HepG2 (cell line): ENCODE measurements around the gene SEC23IP. TPM values are rescaled to one million over a fixed set of nuclear protein-coding genes. Genes with fewer than 3 reads are reported as not detected.
A peak's percentile ranks its signal among the peaks of the same experiment; 100 is the strongest.

Experiments
- ATAC-seq: fragments of 200-7000 bp; cut with Tn5 transposase; 3 replicates; pipeline ENCODE4 v1.9.1; 2020; ENCODE audit warnings: mild to moderate bottlenecking, moderate library complexity
- BruUV-seq: library from RNA; stranded (reverse); fragments of 400-500 nt; replicated peaks from 2 replicates; lab custom pipeline; 2021; lab: Mats Ljungman, UMichigan
- CTCF ChIA-PET: fragments of 300-600 bp; formaldehyde crosslinking; extraction: SDS; loops from one replicate; lab custom pipeline; 2021; ENCODE audit warnings: low total read pairs, inconsistent platforms, low intra/inter-chr PET ratio; lab: Yijun Ruan, JAX
- POLR2A ChIA-PET: fragments of 350-600 bp; sonication (Branson Sonifier 250); formaldehyde crosslinking; loops from one replicate; lab custom pipeline; 2020; ENCODE audit warnings: antibody characterized with exemption, inconsistent platforms; lab: Yijun Ruan, JAX
- DNase-seq: peaks from one replicate; pipeline ENCODE4 v3.0.0-alpha.2; 2015; ENCODE audit warnings: low spot score
- FAIRE-seq: peaks from 3 replicates; lab custom pipeline; 2011; peaks lifted over from hg19 to GRCh38; lab: Jason Lieb, UNC
- H2AFZ ChIP-seq: one replicate; pipeline ENCODE4 v1.6.1; 2011; ENCODE audit warnings: low read length, inconsistent platforms
- H3K27ac ChIP-seq: fragments of 300-600 bp; 3 replicates; pipeline ENCODE4 v1.8.0; 2011; ENCODE audit warnings: mixed run types, mild to moderate bottlenecking, mixed read lengths, low read length, inconsistent platforms; ENCODE audit not compliant: insufficient read depth; ENCODE audit errors: extremely low read length
- H3K27me3 ChIP-seq, 2 experiments: fragments of 200-600 bp in 1 of 2; 2 replicates in 1 of 2; 3 replicates in 1 of 2; pipeline versions ENCODE4 v1.6.0 to v1.8.0; 2011; ENCODE audit warnings: low read length in 2 of 2, mild to moderate bottlenecking in 2 of 2, moderate library complexity in 2 of 2, inconsistent platforms in 1 of 2; ENCODE audit not compliant: insufficient read depth in 2 of 2, control insufficient read depth in 1 of 2
- H3K36me3 ChIP-seq, 2 experiments: fragments of 200-600 bp in 1 of 2; replicated peaks in 1 of 2; 2 replicates in 1 of 2; 3 replicates in 1 of 2; pipeline versions ENCODE4 v1.5.1 to v1.8.0; 2011; ENCODE audit warnings: low read length in 2 of 2, inconsistent platforms in 1 of 2; ENCODE audit not compliant: insufficient read depth in 2 of 2, control insufficient read depth in 1 of 2
- H3K4me1 ChIP-seq: 2 replicates; pipeline ENCODE4 v1.5.1; 2012; ENCODE audit warnings: low read length, inconsistent platforms; ENCODE audit not compliant: insufficient read depth
- H3K4me2 ChIP-seq: 2 replicates; pipeline ENCODE4 v1.6.0; 2011; ENCODE audit warnings: low read depth, low read length, inconsistent platforms
- H3K4me3 ChIP-seq, 3 experiments: fragments of 200-600 bp in 1 of 3; sonication (generic), shearing (Covaris generic) in 1 of 3; replicated peaks in 1 of 3; 2 replicates each; pipeline ENCODE4 v1.5.1; 2011 to 2016; ENCODE audit warnings: low read length in 3 of 3, inconsistent platforms in 2 of 3, low read depth in 2 of 3, mild to moderate bottlenecking in 2 of 3, control low read depth in 1 of 3, mixed read lengths in 1 of 3; ENCODE audit not compliant: insufficient read depth in 1 of 3
- H3K79me2 ChIP-seq: one replicate; pipeline ENCODE4 v1.6.1; 2011; ENCODE audit warnings: low read length, inconsistent platforms; ENCODE audit not compliant: insufficient read depth
- H3K9ac ChIP-seq: 2 replicates; pipeline ENCODE4 v1.6.0; 2011; ENCODE audit warnings: mild to moderate bottlenecking, low read depth, low read length, inconsistent platforms; ENCODE audit not compliant: insufficient read depth
- H3K9me3 ChIP-seq: 2 replicates; pipeline ENCODE4 v1.5.1; 2012; ENCODE audit warnings: mild to moderate bottlenecking, low read length
- H4K20me1 ChIP-seq: 2 replicates; pipeline ENCODE4 v1.6.0; 2011; ENCODE audit warnings: inconsistent platforms, mild to moderate bottlenecking, low read length, moderate library complexity; ENCODE audit not compliant: insufficient read depth
- RAD51 ChIP-seq: fragments of 450-650 bp; IDR thresholded peaks from 2 replicates; pipeline ENCODE4 v1.6.1; 2016; ENCODE audit warnings: borderline replicate concordance
- ZNF121 ChIP-seq: sonication (generic); formaldehyde crosslinking; IDR thresholded peaks from 2 replicates; pipeline ENCODE4 v1.5.0; 2020; ENCODE audit warnings: mild to moderate bottlenecking, missing genetic modification reagents
- ZNF317 ChIP-seq: sonication (generic); formaldehyde crosslinking; IDR thresholded peaks from 2 replicates; pipeline ENCODE4 v1.5.0; 2020; ENCODE audit warnings: mild to moderate bottlenecking, missing genetic modification reagents
- ZNF564 ChIP-seq: sonication (generic); formaldehyde crosslinking; IDR thresholded peaks from 2 replicates; pipeline ENCODE4 v1.8.1; 2023; ENCODE audit warnings: mild to moderate bottlenecking, missing genetic modification reagents
- WGBS: methylation state at CpG from one replicate; pipeline ENCODE4 v1.1.6; 2017; ENCODE audit warnings: low lambda C conversion rate; 5-methylcytosine and 5-hydroxymethylcytosine counted together
- in situ Hi-C: cut with HindIII; loops from 2 replicates; pipeline ENCODE4 v1.10.0; 2017; ENCODE audit warnings: low pct_unique_long_range_greater_than_20kb; ENCODE audit not compliant: extremely low pct_ligation_motif_present
- intact Hi-C: fragments of 100-400 bp; cut with micrococcal nuclease; formaldehyde crosslinking; loops from one replicate; pipeline ENCODE4 v1.10.0; 2022; ENCODE audit not compliant: unreplicated experiment
- polyA plus RNA-seq, 8 experiments: library from polyadenylated mRNA; depleted of rRNA in 3 of 8; stranded (reverse) in 7 of 8; unstranded in 1 of 8; fragments of >200 nt; fragmentation: Illumina TruSeq in 4 of 8; extraction: Trizol in 4 of 8; gene quantifications; 2 replicates each; pipeline versions ENCODE4 v1.2.1 to v1.2.3, GENCODE V29; 2011 to 2016; ENCODE audit warnings: low read depth in 4 of 8, missing spikeins in 1 of 8, mixed read lengths in 1 of 8; ENCODE audit not compliant: insufficient read depth in 1 of 8
- total RNA-seq, 5 experiments: library from RNA; depleted of rRNA; stranded (reverse); fragments of >200 nt; fragmentation: Illumina TruSeq; extraction: Trizol; gene quantifications; 2 replicates each; pipeline ENCODE4 v1.2.3, GENCODE V29; 2016; ENCODE audit warnings: low read depth in 1 of 5
- TF ChIP-seq, protein P1 (sequence below): sonication (generic); formaldehyde crosslinking; IDR thresholded peaks from 2 replicates; pipeline ENCODE4 v1.4.0; 2020; ENCODE audit warnings: missing genetic modification reagents, mild to moderate bottlenecking, borderline replicate concordance
- TF ChIP-seq, protein P2 (sequence below): sonication (generic); formaldehyde crosslinking; IDR thresholded peaks from 2 replicates; pipeline ENCODE4 v1.4.0; 2020; ENCODE audit warnings: mild to moderate bottlenecking, missing genetic modification reagents
- TF ChIP-seq, protein P3 (sequence below): sonication (generic); formaldehyde crosslinking; IDR thresholded peaks from 2 replicates; pipeline ENCODE4 v1.5.0; 2020; ENCODE audit warnings: mild to moderate bottlenecking, missing genetic modification reagents
- TF ChIP-seq, protein P4 (sequence below): sonication (generic); formaldehyde crosslinking; IDR thresholded peaks from 2 replicates; pipeline ENCODE4 v1.4.0; 2020; ENCODE audit warnings: missing genetic modification reagents, mild to moderate bottlenecking, borderline replicate concordance

Gene SEC23IP
- total and polyA plus RNA-seq, 2 of the 13 experiments (the other 11 are each of a cell fraction or from before 2014, with no cell fraction given) = 32.3 to 57.7 TPM

DNA sequence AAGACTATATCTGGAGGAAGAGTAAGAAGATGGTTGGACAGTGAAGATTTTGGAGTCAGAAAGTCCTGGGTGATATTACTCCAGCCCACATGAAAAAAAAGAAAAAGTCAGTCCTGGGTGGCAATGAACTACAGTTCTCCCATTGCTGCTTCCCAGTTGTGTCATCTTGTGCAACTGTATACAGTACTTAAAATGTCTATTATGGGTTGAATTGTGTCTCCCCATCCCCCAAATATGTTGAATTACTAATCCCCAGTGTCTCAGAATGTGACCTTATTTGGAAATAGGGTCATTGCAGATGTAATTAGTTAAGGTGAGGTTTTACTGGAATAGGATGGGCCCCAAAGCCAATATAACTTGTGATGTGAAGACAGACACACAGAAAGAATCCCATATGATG lies 15.6 kb downstream of the SEC23IP start (continued):
- TF ChIP-seq, protein P1, sequence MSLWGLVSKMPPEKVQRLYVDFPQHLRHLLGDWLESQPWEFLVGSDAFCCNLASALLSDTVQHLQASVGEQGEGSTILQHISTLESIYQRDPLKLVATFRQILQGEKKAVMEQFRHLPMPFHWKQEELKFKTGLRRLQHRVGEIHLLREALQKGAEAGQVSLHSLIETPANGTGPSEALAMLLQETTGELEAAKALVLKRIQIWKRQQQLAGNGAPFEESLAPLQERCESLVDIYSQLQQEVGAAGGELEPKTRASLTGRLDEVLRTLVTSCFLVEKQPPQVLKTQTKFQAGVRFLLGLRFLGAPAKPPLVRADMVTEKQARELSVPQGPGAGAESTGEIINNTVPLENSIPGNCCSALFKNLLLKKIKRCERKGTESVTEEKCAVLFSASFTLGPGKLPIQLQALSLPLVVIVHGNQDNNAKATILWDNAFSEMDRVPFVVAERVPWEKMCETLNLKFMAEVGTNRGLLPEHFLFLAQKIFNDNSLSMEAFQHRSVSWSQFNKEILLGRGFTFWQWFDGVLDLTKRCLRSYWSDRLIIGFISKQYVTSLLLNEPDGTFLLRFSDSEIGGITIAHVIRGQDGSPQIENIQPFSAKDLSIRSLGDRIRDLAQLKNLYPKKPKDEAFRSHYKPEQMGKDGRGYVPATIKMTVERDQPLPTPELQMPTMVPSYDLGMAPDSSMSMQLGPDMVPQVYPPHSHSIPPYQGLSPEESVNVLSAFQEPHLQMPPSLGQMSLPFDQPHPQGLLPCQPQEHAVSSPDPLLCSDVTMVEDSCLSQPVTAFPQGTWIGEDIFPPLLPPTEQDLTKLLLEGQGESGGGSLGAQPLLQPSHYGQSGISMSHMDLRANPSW (CRISPR knock-in tag) = no peak
- TF ChIP-seq, protein P2, sequence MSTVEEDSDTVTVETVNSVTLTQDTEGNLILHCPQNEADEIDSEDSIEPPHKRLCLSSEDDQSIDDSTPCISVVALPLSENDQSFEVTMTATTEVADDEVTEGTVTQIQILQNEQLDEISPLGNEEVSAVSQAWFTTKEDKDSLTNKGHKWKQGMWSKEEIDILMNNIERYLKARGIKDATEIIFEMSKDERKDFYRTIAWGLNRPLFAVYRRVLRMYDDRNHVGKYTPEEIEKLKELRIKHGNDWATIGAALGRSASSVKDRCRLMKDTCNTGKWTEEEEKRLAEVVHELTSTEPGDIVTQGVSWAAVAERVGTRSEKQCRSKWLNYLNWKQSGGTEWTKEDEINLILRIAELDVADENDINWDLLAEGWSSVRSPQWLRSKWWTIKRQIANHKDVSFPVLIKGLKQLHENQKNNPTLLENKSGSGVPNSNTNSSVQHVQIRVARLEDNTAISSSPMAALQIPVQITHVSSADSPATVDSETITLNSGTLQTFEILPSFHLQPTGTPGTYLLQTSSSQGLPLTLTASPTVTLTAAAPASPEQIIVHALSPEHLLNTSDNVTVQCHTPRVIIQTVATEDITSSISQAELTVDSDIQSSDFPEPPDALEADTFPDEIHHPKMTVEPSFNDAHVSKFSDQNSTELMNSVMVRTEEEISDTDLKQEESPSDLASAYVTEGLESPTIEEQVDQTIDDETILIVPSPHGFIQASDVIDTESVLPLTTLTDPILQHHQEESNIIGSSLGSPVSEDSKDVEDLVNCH (CRISPR knock-in tag) = no peak
- TF ChIP-seq, all 625 proteins: peak for 0

DNA sequence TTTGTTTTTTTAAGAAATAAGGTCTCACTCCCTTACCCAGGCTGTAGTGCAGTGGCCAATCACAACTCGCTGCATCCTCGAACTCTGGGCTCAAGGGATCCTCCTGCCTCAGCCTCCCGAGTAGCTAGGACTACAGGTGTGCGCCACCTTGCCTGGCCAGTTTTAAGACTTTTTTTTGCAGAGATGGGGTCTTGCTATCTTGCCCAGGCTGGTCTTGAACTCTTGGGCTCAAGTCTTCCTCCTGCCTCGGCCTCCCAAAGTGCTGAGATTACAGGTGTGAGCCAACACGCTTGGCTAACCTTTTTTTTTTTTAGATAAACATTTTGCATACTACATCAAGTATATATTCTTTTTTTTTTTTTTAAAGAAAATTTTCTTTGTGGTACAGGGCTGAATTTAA lies 18.2 kb downstream of the SEC23IP start:
- in situ Hi-C loops (no loop called here), intact Hi-C loops (no loop called here)
- no peaks in the 10 kb centered on the region for H3K9me3 ChIP-seq
- DNase-seq = no peak
- no peak for TF ChIP-seq ZNF564
- no peak for TF ChIP-seq ZNF317 (CRISPR knock-in tag)
- TF ChIP-seq, protein P3, sequence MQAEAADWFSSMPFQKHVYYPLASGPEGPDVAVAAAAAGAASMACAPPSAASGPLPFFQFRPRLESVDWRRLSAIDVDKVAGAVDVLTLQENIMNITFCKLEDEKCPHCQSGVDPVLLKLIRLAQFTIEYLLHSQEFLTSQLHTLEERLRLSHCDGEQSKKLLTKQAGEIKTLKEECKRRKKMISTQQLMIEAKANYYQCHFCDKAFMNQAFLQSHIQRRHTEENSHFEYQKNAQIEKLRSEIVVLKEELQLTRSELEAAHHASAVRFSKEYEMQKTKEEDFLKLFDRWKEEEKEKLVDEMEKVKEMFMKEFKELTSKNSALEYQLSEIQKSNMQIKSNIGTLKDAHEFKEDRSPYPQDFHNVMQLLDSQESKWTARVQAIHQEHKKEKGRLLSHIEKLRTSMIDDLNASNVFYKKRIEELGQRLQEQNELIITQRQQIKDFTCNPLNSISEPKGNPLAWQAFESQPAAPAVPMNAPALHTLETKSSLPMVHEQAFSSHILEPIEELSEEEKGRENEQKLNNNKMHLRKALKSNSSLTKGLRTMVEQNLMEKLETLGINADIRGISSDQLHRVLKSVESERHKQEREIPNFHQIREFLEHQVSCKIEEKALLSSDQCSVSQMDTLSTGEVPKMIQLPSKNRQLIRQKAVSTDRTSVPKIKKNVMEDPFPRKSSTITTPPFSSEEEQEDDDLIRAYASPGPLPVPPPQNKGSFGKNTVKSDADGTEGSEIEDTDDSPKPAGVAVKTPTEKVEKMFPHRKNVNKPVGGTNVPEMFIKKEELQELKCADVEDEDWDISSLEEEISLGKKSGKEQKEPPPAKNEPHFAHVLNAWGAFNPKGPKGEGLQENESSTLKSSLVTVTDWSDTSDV = no peak
- peak; percentile 79; the same call in 1 of the 2 replicates for TF ChIP-seq ZNF121
- TF ChIP-seq RAD51 = no peak
- TF ChIP-seq, protein P4, sequence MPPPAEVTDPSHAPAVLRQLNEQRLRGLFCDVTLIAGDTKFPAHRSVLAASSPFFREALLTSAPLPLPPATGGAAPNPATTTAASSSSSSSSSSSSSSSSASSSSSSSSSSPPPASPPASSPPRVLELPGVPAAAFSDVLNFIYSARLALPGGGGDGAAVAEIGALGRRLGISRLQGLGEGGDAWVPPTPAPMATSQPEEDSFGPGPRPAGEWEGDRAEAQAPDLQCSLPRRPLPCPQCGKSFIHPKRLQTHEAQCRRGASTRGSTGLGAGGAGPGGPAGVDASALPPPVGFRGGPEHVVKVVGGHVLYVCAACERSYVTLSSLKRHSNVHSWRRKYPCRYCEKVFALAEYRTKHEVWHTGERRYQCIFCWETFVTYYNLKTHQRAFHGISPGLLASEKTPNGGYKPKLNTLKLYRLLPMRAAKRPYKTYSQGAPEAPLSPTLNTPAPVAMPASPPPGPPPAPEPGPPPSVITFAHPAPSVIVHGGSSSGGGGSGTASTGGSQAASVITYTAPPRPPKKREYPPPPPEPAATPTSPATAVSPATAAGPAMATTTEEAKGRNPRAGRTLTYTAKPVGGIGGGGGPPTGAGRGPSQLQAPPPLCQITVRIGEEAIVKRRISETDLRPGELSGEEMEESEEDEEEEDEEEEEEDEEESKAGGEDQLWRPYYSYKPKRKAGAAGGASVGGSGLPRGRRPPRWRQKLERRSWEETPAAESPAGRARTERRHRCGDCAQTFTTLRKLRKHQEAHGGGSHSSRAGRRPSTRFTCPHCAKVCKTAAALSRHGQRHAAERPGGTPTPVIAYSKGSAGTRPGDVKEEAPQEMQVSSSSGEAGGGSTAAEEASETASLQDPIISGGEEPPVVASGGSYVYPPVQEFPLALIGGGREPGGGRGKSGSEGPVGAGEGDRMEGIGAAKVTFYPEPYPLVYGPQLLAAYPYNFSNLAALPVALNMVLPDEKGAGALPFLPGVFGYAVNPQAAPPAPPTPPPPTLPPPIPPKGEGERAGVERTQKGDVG (CRISPR knock-in tag) = no peak
- TF ChIP-seq, all 625 proteins: peak for 1
- 98% methylated on average over 6 of the region's 6 CpGs for WGBS
- Histone ChIP-seq H3K4me3 (no peak overlapping the region), H4K20me1 (no peaks in the 10 kb centered on the region), H3K36me3 (peaks cover 5 to 46% of the 10 kb centered on the region in 2 experiments), H3K4me1 (no peaks in the 10 kb centered on the region), H3K79me2 (no peaks in the 10 kb centered on the region), H3K27ac (no peak overlapping the region), H3K27me3 (no peaks in the 10 kb centered on the region), H3K4me2 (no peak overlapping the region), H3K9ac (no peak overlapping the region), H2AFZ (no peak overlapping the region)
- ATAC-seq (no peak), FAIRE-seq (no peak)
- no TSS peak for BruUV-seq
- POLR2A ChIA-PET = no interaction called here
- CTCF ChIA-PET = no interaction called here
